GM18858 (cell line): ENCODE data around the gene LPIN3.

Source experiments
- ATAC-seq: cut with Tn5 transposase; IDR thresholded peaks from one replicate; pipeline ENCODE4 v1.9.1; 2021; ENCODE audit not compliant: unreplicated experiment

The LPIN3 gene

GRCh38 chr20:41348430-41349172 is 8.0 kb downstream of the LPIN3 start:
- ATAC-seq = no peak

- no peak for ATAC-seq
These were observed 8.6 kb downstream of the LPIN3 start for GRCh38 chr20:41349266-41349665.

- ATAC-seq = no peak
These were observed 9.3 kb downstream of the LPIN3 start for GRCh38 chr20:41349943-41350342.

- ATAC-seq = no peak
These were observed 9.9 kb downstream of the LPIN3 start for GRCh38 chr20:41350408-41350962.

GRCh38 chr20:41352106-41352505 is 11.5 kb downstream of the LPIN3 start:
- no peak for ATAC-seq

GRCh38 chr20:41352666-41353065 is 12.0 kb downstream of the LPIN3 start:
- ATAC-seq = no peak

GRCh38 chr20:41353530-41353929 is 12.9 kb downstream of the LPIN3 start:
- no peak for ATAC-seq

GRCh38 chr20:41355192-41355591 is 14.6 kb downstream of the LPIN3 start:
- no peak for ATAC-seq

- ATAC-seq = no peak
These were observed 15.1 kb downstream of the LPIN3 start for GRCh38 chr20:41355598-41356203.

GRCh38 chr20:41356951-41357350 is 16.3 kb downstream of the LPIN3 start:
- no peak for ATAC-seq

GRCh38 chr20:41357424-41358163 is 17.0 kb downstream of the LPIN3 start:
- no peak for ATAC-seq

GRCh38 chr20:41358230-41358629 is 17.6 kb downstream of the LPIN3 start:
- ATAC-seq = no peak

GRCh38 chr20:41358717-41359116 is 18.1 kb downstream of the LPIN3 start:
- no peak for ATAC-seq

GRCh38 chr20:41359541-41360011 is 19.0 kb downstream of the LPIN3 start:
- ATAC-seq = no peak

- ATAC-seq = no peak
These were observed 20.5 kb downstream of the LPIN3 start for GRCh38 chr20:41360831-41361756.

GRCh38 chr20:41361757-41362747 is 21.4 kb downstream of the LPIN3 start:
- no peak for ATAC-seq

- no peak for ATAC-seq
These were observed 22.1 kb downstream of the LPIN3 start for GRCh38 chr20:41362748-41363140.

- no peak for ATAC-seq
These were observed 23.0 kb downstream of the LPIN3 start for GRCh38 chr20:41363601-41364000.

GRCh38 chr20:41364236-41364855 is 23.7 kb downstream of the LPIN3 start:
- ATAC-seq = no peak
